IMR-90 (cell line): ENCODE results near the gene GH2. TPM values are rescaled to one million over a fixed set of nuclear protein-coding genes. Genes with fewer than 3 reads are reported as not detected.
"Not testable (repeated sequence)": the region's sequence is repeated elsewhere in the genome, so short reads cannot be mapped to it uniquely, and the experiment has no call there.

ENCODE experiments used
- ATAC-seq: fragments of 200-7000 bp; cut with Tn5 transposase; 2 replicates; pipeline ENCODE4 v1.9.1; 2020; ENCODE audit warnings: low read depth, mild to moderate bottlenecking, moderate library complexity
- BruUV-seq: library from RNA; stranded (reverse); fragments of 400-500 nt; replicated peaks from 2 replicates; lab custom pipeline; 2021; lab: Mats Ljungman, UMichigan
- CTCF ChIA-PET: fragments of 300-600 bp; formaldehyde crosslinking; extraction: SDS; loops from one replicate; lab custom pipeline; 2021; ENCODE audit warnings: antibody characterized with exemption; lab: Yijun Ruan, JAX
- POLR2A ChIA-PET: fragments of 300-600 bp; sonication (Branson Sonifier 250); formaldehyde crosslinking; loops from one replicate; lab custom pipeline; 2022; ENCODE audit warnings: antibody characterized with exemption; ENCODE audit not compliant: unreplicated experiment; lab: Charles Lee
- DNase-seq: peaks from one replicate; pipeline ENCODE4 v3.0.0; 2013
- H2AFZ ChIP-seq: replicated peaks from 2 replicates; pipeline ENCODE3; 2013; ENCODE audit warnings: low read length, mild to moderate bottlenecking; ENCODE audit not compliant: poor library complexity
- H2AK5ac ChIP-seq: 2 replicates; pipeline ENCODE4 v1.6.1; 2013; ENCODE audit warnings: low read depth, low read length, inconsistent platforms
- H2AK9ac ChIP-seq: replicated peaks from 2 replicates; pipeline ENCODE3; 2013; ENCODE audit warnings: mild to moderate bottlenecking, low read depth, low read length, moderate library complexity; ENCODE audit not compliant: poor library complexity
- H2BK120ac ChIP-seq: 2 replicates; pipeline ENCODE4 v1.6.1; 2013; ENCODE audit warnings: low read depth, low read length, inconsistent platforms
- H2BK15ac ChIP-seq: 3 replicates; pipeline ENCODE4 v1.6.1; 2013; ENCODE audit warnings: low read depth, low read length, inconsistent platforms
- H2BK20ac ChIP-seq: 2 replicates; pipeline ENCODE4 v1.6.1; 2013; ENCODE audit warnings: low read depth, mild to moderate bottlenecking, inconsistent platforms, low read length, moderate library complexity
- H2BK5ac ChIP-seq: 2 replicates; pipeline ENCODE4 v1.6.1; 2013; ENCODE audit warnings: mild to moderate bottlenecking, low read depth, low read length, inconsistent platforms; ENCODE audit not compliant: poor library complexity, severe bottlenecking
- H3K14ac ChIP-seq: replicated peaks from 2 replicates; pipeline ENCODE4 v1.6.1; 2013; ENCODE audit warnings: low read depth, low read length, inconsistent platforms
- H3K18ac ChIP-seq: 2 replicates; pipeline ENCODE4 v1.6.1; 2013; ENCODE audit warnings: low read depth, low read length, control low read depth
- H3K23ac ChIP-seq: 2 replicates; pipeline ENCODE4 v1.6.1; 2013; ENCODE audit warnings: low read depth, low read length, inconsistent platforms
- H3K27ac ChIP-seq: 2 replicates; pipeline ENCODE4 v1.5.1; 2013; ENCODE audit warnings: mild to moderate bottlenecking, control low read depth, low read length; ENCODE audit not compliant: insufficient read depth
- H3K27me3 ChIP-seq: 2 replicates; pipeline ENCODE4 v1.6.1; 2013; ENCODE audit warnings: low read length; ENCODE audit not compliant: control insufficient read depth, insufficient read depth
- H3K36me3 ChIP-seq: 2 replicates; pipeline ENCODE4 v1.6.1; 2013; ENCODE audit warnings: low read length, mixed read lengths; ENCODE audit not compliant: control insufficient read depth, insufficient read depth
- H3K4ac ChIP-seq: 2 replicates; pipeline ENCODE4 v1.6.1; 2013; ENCODE audit warnings: low read depth, low read length, inconsistent platforms
- H3K4me1 ChIP-seq: 2 replicates; pipeline ENCODE4 v1.6.1; 2013; ENCODE audit warnings: low read length, mixed read lengths; ENCODE audit not compliant: control insufficient read depth, insufficient read depth
- H3K4me2 ChIP-seq: 2 replicates; pipeline ENCODE4 v1.6.1; 2013; ENCODE audit warnings: low read depth, mild to moderate bottlenecking, control low read depth, low read length, moderate library complexity
- H3K4me3 ChIP-seq: 2 replicates; pipeline ENCODE4 v1.5.1; 2013; ENCODE audit warnings: low read depth, mild to moderate bottlenecking, control low read depth, low read length, moderate library complexity; ENCODE audit not compliant: insufficient read depth
- H3K56ac ChIP-seq: 2 replicates; pipeline ENCODE4 v1.6.1; 2013; ENCODE audit warnings: low read length, inconsistent platforms; ENCODE audit not compliant: insufficient read depth; ENCODE audit errors: extremely low read depth
- H3K79me1 ChIP-seq, 2 experiments: 2 replicates each; pipeline ENCODE4 v1.6.1; 2013; ENCODE audit warnings: low read length in 2 of 2, inconsistent platforms in 1 of 2, low read depth in 1 of 2
- H3K9ac ChIP-seq: 2 replicates; pipeline ENCODE4 v1.6.1; 2013; ENCODE audit warnings: low read depth, low read length, control low read depth
- H3K9me1 ChIP-seq: 2 replicates; pipeline ENCODE4 v1.6.1; 2013; ENCODE audit warnings: low read length, inconsistent platforms; ENCODE audit not compliant: insufficient read depth
- H3K9me3 ChIP-seq: 2 replicates; pipeline ENCODE4 v1.6.1; 2013; ENCODE audit warnings: low read length; ENCODE audit not compliant: control insufficient read depth, insufficient read depth
- H4K20me1 ChIP-seq: 2 replicates; pipeline ENCODE4 v1.6.1; 2013; ENCODE audit warnings: low read length, inconsistent platforms; ENCODE audit not compliant: insufficient read depth
- H4K5ac ChIP-seq: 2 replicates; pipeline ENCODE4 v1.6.1; 2013; ENCODE audit warnings: mild to moderate bottlenecking, low read depth, low read length, control low read depth
- H4K8ac ChIP-seq, 2 experiments: 2 replicates each; pipeline ENCODE4 v1.6.1; 2013; ENCODE audit warnings: low read depth in 2 of 2, low read length in 2 of 2, control low read depth in 1 of 2, inconsistent platforms in 1 of 2
- H4K91ac ChIP-seq: 2 replicates; pipeline ENCODE4 v1.6.1; 2013; ENCODE audit warnings: low read depth, low read length, inconsistent platforms; ENCODE audit not compliant: insufficient read depth
- WGBS, 2 experiments: methylation state at CpG; one replicate each; pipeline versions ENCODE4 v1.1.5 to v1.1.7; 2013; ENCODE audit warnings: missing lambda C conversion rate in 2 of 2; ENCODE audit not compliant: insufficient read length in 1 of 2; ENCODE audit errors: extremely low coverage in 2 of 2; 5-methylcytosine and 5-hydroxymethylcytosine counted together
- dilution Hi-C: fragments of 300-500 bp; cut with HindIII; formaldehyde crosslinking; loops from one replicate; pipeline ENCODE4 v1.14.3; 2018; ENCODE audit warnings: low sequenced_read_pairs; ENCODE audit not compliant: unreplicated experiment
- in situ Hi-C: fragments of 300-500 bp; cut with MboI; formaldehyde crosslinking; loops from 3 replicates; pipeline ENCODE4 v1.14.3; 2019; ENCODE audit warnings: low sequenced_read_pairs, inconsistent platforms, mixed read lengths
- intact Hi-C: fragments of 100-400 bp; cut with micrococcal nuclease; formaldehyde crosslinking; loops from 2 replicates; pipeline ENCODE4 v1.10.0; 2022
- polyA plus RNA-seq, 3 experiments: library from polyadenylated mRNA; depleted of rRNA; stranded (reverse); fragments of >200 nt; gene quantifications; 2 replicates each; pipeline ENCODE4 v1.2.3, GENCODE V29; 2012; ENCODE audit warnings: low replicate concordance in 1 of 3
- total RNA-seq: library from RNA; depleted of rRNA; stranded (reverse); fragments of >200 nt; gene quantifications from 2 replicates; pipeline ENCODE4 v1.2.3, GENCODE V29; 2012

GH2 gene
- total and polyA plus RNA-seq, 2 of the 4 experiments (the other 2 are of a cell fraction): not detected

GRCh38 chr17:63878413-63878812, 3.3 kb downstream of the GH2 start:
- ATAC-seq, H3K27ac ChIP-seq, dilution Hi-C loops, H3K14ac ChIP-seq, H3K4ac ChIP-seq, H3K9ac ChIP-seq, H4K91ac ChIP-seq, CTCF ChIA-PET, H3K4me3 ChIP-seq, H4K20me1 ChIP-seq, H4K5ac ChIP-seq, H2BK15ac ChIP-seq, H2AFZ ChIP-seq, H3K23ac ChIP-seq, H3K9me3 ChIP-seq, DNase-seq, H3K79me1 ChIP-seq, H2BK120ac ChIP-seq, in situ Hi-C loops, H3K4me2 ChIP-seq, H2AK5ac ChIP-seq, H2AK9ac ChIP-seq, H2BK20ac ChIP-seq, H3K9me1 ChIP-seq, H2BK5ac ChIP-seq, H3K18ac ChIP-seq, BruUV-seq, H4K8ac ChIP-seq, H3K56ac ChIP-seq, intact Hi-C loops, POLR2A ChIA-PET, H3K4me1 ChIP-seq, H3K36me3 ChIP-seq: not testable (repeated sequence)
- H3K27me3 ChIP-seq: peaks cover 24% of the 10 kb centered on the region
- WGBS, 2 experiments: 100% methylated on average over 1 of the region's 9 CpGs; no CpG with 5 or more reads in 1 of the 2 experiments

DNA sequence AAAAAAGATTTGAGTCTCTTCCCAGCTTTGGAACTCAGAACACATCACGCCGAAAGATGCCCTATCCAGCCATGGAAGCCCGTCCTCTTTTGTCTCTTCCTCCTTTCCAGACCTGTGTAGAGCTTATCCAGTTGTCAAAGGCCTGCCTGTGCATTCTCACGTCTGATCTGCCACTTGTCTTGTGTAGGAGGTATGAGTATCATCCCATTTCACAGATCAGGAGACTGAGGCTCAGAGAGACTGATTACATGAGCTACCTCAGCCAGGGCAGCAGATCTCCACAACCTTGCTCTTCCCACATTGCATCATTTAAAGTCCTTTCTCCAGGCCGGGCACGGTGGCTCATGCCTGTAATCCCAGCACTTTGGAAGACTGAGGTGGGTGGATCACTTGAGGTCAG, 7.1 kb downstream of the GH2 start:
- H2AK5ac ChIP-seq, POLR2A ChIA-PET, in situ Hi-C loops, H3K18ac ChIP-seq, H3K36me3 ChIP-seq, H2BK5ac ChIP-seq, H3K9me3 ChIP-seq, H3K9me1 ChIP-seq, H3K9ac ChIP-seq, H3K23ac ChIP-seq, H4K5ac ChIP-seq, H3K56ac ChIP-seq, H2BK120ac ChIP-seq, BruUV-seq, H4K8ac ChIP-seq, ATAC-seq, H2AK9ac ChIP-seq, H3K79me1 ChIP-seq, H4K20me1 ChIP-seq, H2BK15ac ChIP-seq, H4K91ac ChIP-seq, H2BK20ac ChIP-seq, dilution Hi-C loops, H3K27ac ChIP-seq, intact Hi-C loops, H3K4me1 ChIP-seq, H3K4me2 ChIP-seq, H2AFZ ChIP-seq, DNase-seq, H3K4ac ChIP-seq, H3K14ac ChIP-seq, H3K4me3 ChIP-seq: not testable (repeated sequence)
- no CpG with 5 or more reads among the region's 6 CpGs for WGBS, 2 experiments
- H3K27me3 ChIP-seq: peaks cover 17% of the 10 kb centered on the region
- CTCF ChIA-PET: interaction anchor here (0.6 kb wide), 1 partner anchor 31 kb away, joined by 5 read pairs; no protein-coding TSS in a partner anchor
